ENCODE data around the gene MB21D2. TPM values are rescaled to one million over a fixed set of nuclear protein-coding genes. Genes with fewer than 3 reads are reported as not detected.

MB21D2 gene
- total RNA-seq, 1 experiment from 2014 or later, result 19.7 TPM

GRCh38 chr3:192920411-192920810 lies 2.8 kb upstream of the MB21D2 start:
- ChIA-PET CTCF (no interaction called here), POLR2A (no interaction called here)
- TF ChIP-seq FOXK1 (CRISPR knock-in tag; IDR thresholded peaks at IDR 0.05) (no peak), RELA (CRISPR knock-in tag; IDR thresholded peaks at IDR 0.05; ENCODE audit: borderline replicate concordance) (no peak), ZNF219 (CRISPR knock-in tag; IDR thresholded peaks at IDR 0.05; ENCODE audit: borderline replicate concordance) (no peak), ZNF138 (CRISPR knock-in tag; conservative IDR thresholded peaks at IDR 0.05) (no peak), ELF4 (CRISPR knock-in tag; IDR thresholded peaks at IDR 0.05; ENCODE audit: low read depth) (no peak), ZNF281 (CRISPR knock-in tag; IDR thresholded peaks at IDR 0.05) (no peak), CREM (CRISPR knock-in tag; IDR thresholded peaks at IDR 0.05) (no peak), MYBL2 (CRISPR knock-in tag; IDR thresholded peaks at IDR 0.05) (no peak), E2F5 (CRISPR knock-in tag; IDR thresholded peaks at IDR 0.05) (no peak)
- peaks cover 2% of the 10 kb centered on the region; the same call in 1 of the 2 replicates for H3K27me3 Mint-ChIP-seq (ENCODE audit: low read depth)
- ATAC-seq (no peak), DNase-seq (ENCODE audit: low spot score) (no peak)
- no peak overlapping the region; the same call in 1 of the 2 replicates for H3K27ac Mint-ChIP-seq
- peaks cover 63% of the 10 kb centered on the region for H3K4me1 Mint-ChIP-seq
- H3K4me3 Mint-ChIP-seq, result no peak overlapping the region
- no peaks in the 10 kb centered on the region for H3K36me3 Mint-ChIP-seq
- no peaks in the 10 kb centered on the region for H3K9me3 Mint-ChIP-seq

GRCh38 chr3:192919901-192920300 lies 2.2 kb upstream of the MB21D2 start:
- H3K27ac Mint-ChIP-seq, result no peak overlapping the region
- POLR2A ChIA-PET, result no interaction called here
- H3K9me3 Mint-ChIP-seq, result no peaks in the 10 kb centered on the region
- no peak overlapping the region for H3K4me3 Mint-ChIP-seq
- no peaks in the 10 kb centered on the region for H3K36me3 Mint-ChIP-seq
- TF ChIP-seq ATF1 (CRISPR knock-in tag; IDR thresholded peaks at IDR 0.05) (no peak), NFYB (CRISPR knock-in tag; conservative IDR thresholded peaks at IDR 0.05; ENCODE audit: low read depth) (no peak), CTCF (IDR thresholded peaks at IDR 0.05) (no peak), MLX (CRISPR knock-in tag; IDR thresholded peaks at IDR 0.05) (no peak), HMGA2 (CRISPR knock-in tag; IDR thresholded peaks at IDR 0.05) (no peak), IRF1 (CRISPR knock-in tag; IDR thresholded peaks at IDR 0.05) (no peak)
- DNase-seq (ENCODE audit: low spot score), result no peak
- peaks cover 2% of the 10 kb centered on the region; the same call in 1 of the 2 replicates for H3K27me3 Mint-ChIP-seq (ENCODE audit: low read depth)
- CTCF ChIA-PET, result interaction anchor here (3.6 kb wide), 1 partner anchor 103 kb away, joined by 20 read pairs; no protein-coding TSS in a partner anchor
- H3K4me1 Mint-ChIP-seq, result peaks cover 68% of the 10 kb centered on the region
- no peak for ATAC-seq

GRCh38 chr3:192918275-192918588 lies 576 bp upstream of the MB21D2 start:
- peaks cover 67% of the 10 kb centered on the region for H3K4me1 Mint-ChIP-seq
- H3K36me3 Mint-ChIP-seq, result no peaks in the 10 kb centered on the region
- ChIA-PET CTCF (interaction anchor here (1.3 to 4.4 kb wide), 5 partner anchors 29 to 105 kb away, joined by 3 to 30 read pairs (median 5); no protein-coding TSS in a partner anchor), POLR2A (interaction anchor here (0.8 to 2.3 kb wide), 7 partner anchors 10 to 323 kb away, joined by 3 to 9 read pairs (median 5); partner anchors contain the start of gene PLAAT1)
- peaks cover 2% of the 10 kb centered on the region; the same call in 1 of the 2 replicates for H3K27me3 Mint-ChIP-seq (ENCODE audit: low read depth)
- no peaks in the 10 kb centered on the region for H3K9me3 Mint-ChIP-seq
- H3K27ac Mint-ChIP-seq, result peak overlapping the region; percentile 94
- DNase-seq (ENCODE audit: low spot score), result no peak
- H3K4me3 Mint-ChIP-seq, result peak overlapping the region; percentile 100
- ATAC-seq, result no peak
- TF ChIP-seq SMAD4 (CRISPR knock-in tag; IDR thresholded peaks at IDR 0.05) (no peak), RORB (CRISPR knock-in tag; IDR thresholded peaks at IDR 0.05) (no peak), ZNF532 (CRISPR knock-in tag; IDR thresholded peaks at IDR 0.05; ENCODE audit: borderline replicate concordance) (no peak), HMGXB4 (CRISPR knock-in tag; IDR thresholded peaks at IDR 0.05) (peak; percentile 7; the same call in 1 of the 2 replicates), SP1 (CRISPR knock-in tag; conservative IDR thresholded peaks at IDR 0.05) (no peak)

All from WTC11 (cell line).